Astrocyte (in vitro differentiated cells and primary cell): ENCODE data around the gene SUSD6.

ENCODE experiments used
- EZH2 ChIP-seq: IDR thresholded peaks from 2 replicates; pipeline ENCODE4 v1.6.1; 2012; ENCODE audit warnings: mild to moderate bottlenecking, low read length, inconsistent platforms; ENCODE audit not compliant: insufficient read depth
- TF ChIP-seq, protein P1 (sequence below): IDR thresholded peaks from 2 replicates; pipeline ENCODE4 v1.5.1; 2011; ENCODE audit warnings: low read depth, mild to moderate bottlenecking, inconsistent platforms, low read length, moderate library complexity; ENCODE audit not compliant: insufficient read depth

DNA sequence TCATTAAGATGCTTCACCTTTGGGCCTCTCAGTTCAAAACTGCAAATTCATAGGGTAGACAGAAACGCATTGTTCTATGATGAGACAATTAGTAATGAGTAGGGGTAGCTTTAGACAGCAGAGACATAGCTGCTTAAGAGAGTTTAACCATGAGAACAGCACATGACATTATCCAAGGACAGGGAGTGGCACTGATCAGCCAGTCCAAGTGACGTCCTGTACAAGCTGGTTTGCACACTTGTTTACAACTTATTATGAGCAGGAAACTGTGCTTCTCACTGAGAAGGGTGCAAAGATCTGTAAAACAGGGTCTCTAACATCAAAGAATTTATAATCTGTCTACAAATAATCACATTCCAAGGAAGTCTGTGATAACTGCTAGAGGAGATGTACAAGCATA lies 144.4 kb downstream of the SUSD6 start:
- TF ChIP-seq, protein P1, sequence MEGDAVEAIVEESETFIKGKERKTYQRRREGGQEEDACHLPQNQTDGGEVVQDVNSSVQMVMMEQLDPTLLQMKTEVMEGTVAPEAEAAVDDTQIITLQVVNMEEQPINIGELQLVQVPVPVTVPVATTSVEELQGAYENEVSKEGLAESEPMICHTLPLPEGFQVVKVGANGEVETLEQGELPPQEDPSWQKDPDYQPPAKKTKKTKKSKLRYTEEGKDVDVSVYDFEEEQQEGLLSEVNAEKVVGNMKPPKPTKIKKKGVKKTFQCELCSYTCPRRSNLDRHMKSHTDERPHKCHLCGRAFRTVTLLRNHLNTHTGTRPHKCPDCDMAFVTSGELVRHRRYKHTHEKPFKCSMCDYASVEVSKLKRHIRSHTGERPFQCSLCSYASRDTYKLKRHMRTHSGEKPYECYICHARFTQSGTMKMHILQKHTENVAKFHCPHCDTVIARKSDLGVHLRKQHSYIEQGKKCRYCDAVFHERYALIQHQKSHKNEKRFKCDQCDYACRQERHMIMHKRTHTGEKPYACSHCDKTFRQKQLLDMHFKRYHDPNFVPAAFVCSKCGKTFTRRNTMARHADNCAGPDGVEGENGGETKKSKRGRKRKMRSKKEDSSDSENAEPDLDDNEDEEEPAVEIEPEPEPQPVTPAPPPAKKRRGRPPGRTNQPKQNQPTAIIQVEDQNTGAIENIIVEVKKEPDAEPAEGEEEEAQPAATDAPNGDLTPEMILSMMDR, result no peak
- TF ChIP-seq EZH2, result no peak
